NCI-H1930 (cell line): ENCODE measurements around the gene CCR4.
"Not testable (repeated sequence)": the region's sequence is repeated elsewhere in the genome, so short reads cannot be mapped to it uniquely, and the experiment has no call there.

Experiments
- DNase-seq, 2 experiments: peaks; one replicate each; lab custom pipeline; 2025; lab: John Stamatoyannopoulos, UW

CCR4 gene

GRCh38 chr3:32951410-32951811 lies at the start of gene CCR4:
Gene CCR4 (plus strand): TSS chr3:32951644. CDS start chr3:32953423, 1,779 bp downstream.
- DNase-seq = no peak

- DNase-seq = not testable (repeated sequence)
These were observed 48.5 kb upstream of the CCR4 start for GRCh38 chr3:32902887-32903371.

GRCh38 chr3:32903953-32904352 lies 47.5 kb upstream of the CCR4 start:
- no peak for DNase-seq

DNA sequence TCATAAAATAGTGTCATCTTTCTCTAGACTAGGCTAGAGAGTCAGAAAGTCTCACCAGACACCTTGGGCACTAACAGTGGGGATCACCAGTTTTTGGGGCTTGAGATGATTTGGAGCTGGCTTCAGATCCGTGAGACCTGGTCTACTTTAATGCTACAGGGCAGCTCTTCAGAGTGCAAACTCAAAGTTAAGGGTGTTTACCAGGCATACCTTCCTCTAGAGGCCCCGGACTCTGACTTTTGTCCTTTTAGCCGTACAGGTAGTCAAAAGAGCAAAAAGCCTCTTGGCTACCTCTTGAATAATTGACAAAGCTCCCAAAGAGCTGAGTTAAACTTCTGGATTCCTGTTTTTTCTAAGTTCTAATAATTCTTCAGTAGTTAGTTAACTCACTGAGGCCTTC lies 41.4 kb upstream of the CCR4 start:
- no peak for DNase-seq

GRCh38 chr3:32910954-32911353 lies 40.5 kb upstream of the CCR4 start:
- DNase-seq = no peak

DNA sequence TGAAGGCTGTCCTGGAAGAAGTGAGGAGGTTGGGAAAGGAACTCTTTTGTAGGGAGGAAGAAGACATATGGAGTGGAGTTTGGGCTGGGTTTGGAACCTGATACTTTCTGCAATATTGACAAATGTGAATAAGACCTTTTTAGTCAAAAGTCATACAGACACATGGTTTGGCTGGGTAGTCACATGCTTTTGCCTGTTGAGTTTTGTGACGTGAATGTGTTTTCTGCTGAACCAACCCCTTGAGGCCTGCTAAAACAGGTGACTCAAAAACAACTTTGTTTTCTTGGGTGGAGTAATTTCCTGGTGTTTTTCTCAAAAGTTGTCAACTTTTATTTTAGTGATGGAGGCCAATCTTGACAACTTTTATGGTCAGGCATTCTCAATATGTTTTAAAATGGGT lies 39.4 kb upstream of the CCR4 start:
- no peak for DNase-seq

GRCh38 chr3:32913790-32914446 lies 37.5 kb upstream of the CCR4 start:
- no peak for DNase-seq

- no peak for DNase-seq
These were observed 31.5 kb upstream of the CCR4 start for GRCh38 chr3:32919920-32920319.

DNA sequence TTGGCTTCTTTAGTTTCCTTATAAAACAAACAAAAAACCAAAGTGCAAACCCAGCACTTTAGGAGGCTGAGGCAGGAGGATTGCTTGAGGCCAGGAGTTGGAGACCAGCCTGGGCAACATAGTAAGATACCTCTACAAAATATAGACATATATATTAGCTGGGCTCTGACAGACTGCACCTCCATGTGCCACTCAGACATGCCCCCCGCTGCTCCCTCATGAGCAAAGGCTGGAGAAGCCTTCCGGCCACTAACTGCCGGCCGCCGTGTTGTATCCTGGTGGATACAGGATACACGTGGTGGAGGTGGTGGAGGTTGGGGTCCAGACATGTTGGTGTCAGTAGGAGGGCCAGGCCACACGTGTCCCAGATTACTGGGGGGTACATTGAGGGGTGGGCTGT lies 29.4 kb upstream of the CCR4 start:
- no peak for DNase-seq

GRCh38 chr3:32930161-32930560 lies 21.3 kb upstream of the CCR4 start:
- no peak for DNase-seq

DNA sequence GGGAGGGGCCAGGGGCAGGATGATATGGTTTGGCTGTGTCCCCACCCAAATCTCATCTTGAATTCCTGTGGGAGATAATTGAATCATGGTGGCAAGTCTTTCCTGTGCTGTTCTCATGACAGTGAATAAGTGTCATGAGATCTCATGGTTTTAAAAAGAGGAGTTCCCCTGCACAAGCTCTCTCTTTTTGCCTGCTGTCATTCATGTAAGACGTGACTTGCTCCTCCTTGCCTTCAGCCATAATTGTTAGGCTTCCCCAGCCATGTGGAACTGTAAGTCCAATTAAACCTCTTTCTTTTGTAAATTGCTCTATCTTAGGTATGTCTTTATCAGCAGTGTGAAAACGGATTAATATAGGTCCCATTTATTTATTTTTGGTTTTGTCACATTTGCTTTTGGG lies 20.2 kb upstream of the CCR4 start:
- not testable (repeated sequence) for DNase-seq

GRCh38 chr3:32934150-32934742 lies 17.2 kb upstream of the CCR4 start:
- no peak for DNase-seq

DNA sequence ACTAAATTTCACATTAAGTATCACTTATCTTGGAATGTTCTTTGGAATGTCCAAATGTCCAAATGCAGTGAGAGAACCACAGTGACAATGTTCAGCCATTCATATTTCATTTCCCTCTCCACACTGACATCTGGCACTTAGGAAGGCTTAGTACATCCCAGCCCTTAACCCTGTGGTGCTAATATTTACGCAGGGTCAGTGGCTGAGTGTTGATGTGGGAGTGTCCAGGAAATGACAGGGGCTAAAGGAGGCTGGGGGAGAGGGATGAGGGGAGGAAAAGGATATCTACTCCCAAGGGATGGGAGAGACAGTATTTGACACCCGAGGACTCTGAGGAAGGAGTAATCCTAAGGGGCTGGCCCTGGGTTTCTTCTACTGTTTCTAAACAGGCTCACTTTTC lies 14.1 kb upstream of the CCR4 start:
- DNase-seq = no peak

DNA sequence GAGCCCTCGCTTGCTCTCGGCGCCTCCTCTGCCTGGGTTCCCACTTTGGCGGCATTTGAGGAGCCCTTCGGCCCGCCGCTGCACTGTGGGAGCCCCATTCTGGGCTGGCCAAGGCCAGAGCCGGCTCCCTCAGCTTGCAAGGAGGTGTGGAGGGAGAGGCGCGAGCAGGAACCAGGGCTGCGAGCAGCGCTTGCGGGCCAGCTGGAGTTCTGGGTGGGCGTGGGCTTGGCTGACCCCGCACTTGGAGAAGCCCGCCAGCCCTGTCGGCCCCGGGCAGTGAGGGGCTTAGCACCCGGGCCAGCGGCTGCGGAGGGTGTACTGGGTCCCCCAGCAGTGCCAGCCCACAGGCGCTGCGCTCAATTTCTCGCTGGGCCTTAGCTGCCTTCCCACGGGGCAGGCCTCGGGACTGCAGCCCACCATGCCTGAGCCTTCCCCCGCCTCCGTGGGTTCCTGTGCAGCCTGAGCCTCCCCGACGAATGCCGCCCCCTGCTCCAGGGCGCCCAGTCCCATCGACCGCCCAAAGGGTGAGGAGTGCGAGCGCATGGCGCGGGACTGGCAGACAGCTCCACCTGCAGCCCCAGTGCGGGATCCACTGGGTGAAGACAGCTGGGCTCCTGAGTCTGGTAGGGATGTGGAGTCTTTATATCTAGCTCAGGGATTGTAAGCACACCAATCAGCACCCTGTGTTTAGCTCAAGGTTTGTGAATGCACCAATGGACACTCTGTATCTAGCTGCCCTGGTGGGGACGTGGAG lies 11.7 kb upstream of the CCR4 start:
- not testable (repeated sequence) for DNase-seq

- no peak for DNase-seq
These were observed 10.7 kb upstream of the CCR4 start for GRCh38 chr3:32940726-32941125.

GRCh38 chr3:32945136-32945535 lies 6.3 kb upstream of the CCR4 start:
- DNase-seq = no peak

- DNase-seq = not testable (repeated sequence)
These were observed 5.8 kb upstream of the CCR4 start for GRCh38 chr3:32945598-32945997.

DNA sequence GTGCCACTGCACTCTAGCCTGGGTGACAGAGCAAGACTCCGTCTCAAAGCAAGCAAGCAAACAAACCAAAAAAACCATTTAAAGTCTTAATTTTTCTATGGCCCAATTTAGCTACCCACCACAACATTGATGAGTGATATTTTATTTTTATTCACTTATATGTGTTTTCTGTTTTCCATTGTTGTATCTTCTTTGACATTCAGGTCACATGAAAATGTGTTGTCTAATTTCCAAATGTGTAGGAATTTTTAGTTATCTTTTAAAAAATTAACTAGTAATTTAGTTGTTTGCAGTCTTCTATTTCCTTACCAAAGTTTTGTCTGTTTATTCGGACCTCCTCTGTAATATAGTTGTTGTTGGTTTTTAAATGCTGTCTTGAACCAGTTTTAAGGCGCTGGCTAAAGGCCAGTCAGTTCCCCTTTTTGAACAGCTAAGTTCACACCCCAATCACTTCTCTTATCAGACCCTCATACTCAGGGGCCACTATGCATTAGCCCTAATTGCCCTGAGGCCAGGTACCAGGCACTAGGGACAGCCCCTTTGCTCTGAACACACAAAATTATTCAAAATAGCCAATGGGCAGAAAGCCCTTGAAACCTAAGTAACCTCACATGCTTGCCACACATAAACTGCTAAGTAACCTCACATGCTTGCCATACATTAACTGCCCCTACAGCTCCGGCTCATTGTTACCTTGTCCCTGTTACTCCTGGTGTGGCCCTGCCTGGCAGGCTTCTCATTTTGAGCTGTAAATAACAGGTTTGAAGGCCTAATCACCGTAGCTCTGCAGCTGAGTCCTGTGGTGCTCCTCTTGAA lies 4.3 kb upstream of the CCR4 start:
- no peak for DNase-seq

DNA sequence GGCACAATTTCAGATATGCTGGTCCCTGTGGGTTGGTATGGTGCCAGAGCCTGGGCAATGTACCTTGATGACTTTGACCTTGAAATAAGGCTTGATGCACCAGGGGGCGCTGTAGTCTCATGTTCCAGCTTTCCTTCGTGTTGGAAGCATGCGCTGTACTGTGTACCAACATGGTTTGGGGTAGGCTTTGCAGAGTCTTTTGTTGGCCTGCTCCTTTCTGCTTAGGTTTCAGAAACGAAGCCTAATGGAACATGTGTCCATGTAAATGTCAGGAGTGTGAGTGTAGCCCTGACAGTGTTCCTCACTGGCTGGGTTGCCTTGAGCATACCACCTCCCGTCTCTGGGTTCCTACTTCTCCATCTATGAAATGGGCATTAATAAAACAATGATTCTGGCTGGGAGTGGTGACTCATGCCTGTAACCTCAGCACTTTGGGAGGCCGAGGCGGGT lies 3.6 kb upstream of the CCR4 start:
- peak; percentile 35 to 59 for DNase-seq

- no peak for DNase-seq
These were observed 2.6 kb upstream of the CCR4 start for GRCh38 chr3:32948625-32949445.

GRCh38 chr3:32950516-32950915 lies 928 bp upstream of the CCR4 start:
- DNase-seq = no peak
